CD4-positive, alpha-beta T cell treated with Interleukin-15 for 1 hour (primary cell): Measurements from ENCODE around the gene IGHMBP2.
"Not testable (repeated sequence)": the region's sequence is repeated elsewhere in the genome, so short reads cannot be mapped to it uniquely, and the experiment has no call there.

Source experiments
- DNase-seq: peaks from one replicate; pipeline ENCODE4 v3.0.0-alpha.2; 2020

The IGHMBP2 gene

GRCh38 chr11:68903288-68904247 is at the start of gene IGHMBP2, which contains the start of gene MRPL21:
TSS of gene IGHMBP2 (plus strand) at chr11:68903891. CDS start at chr11:68903953, 62 bp downstream.
TSS of gene MRPL21 (minus strand) at chr11:68903832. CDS start at chr11:68903810, 22 bp downstream.
- DNase-seq: peak; percentile 81

GRCh38 chr11:68854273-68854958 is 49.3 kb upstream of the IGHMBP2 start:
- DNase-seq: no peak

GRCh38 chr11:68855205-68855981 is 48.3 kb upstream of the IGHMBP2 start:
- DNase-seq: peak; percentile 46

- not testable (repeated sequence) for DNase-seq
Measured at GRCh38 chr11:68856425-68857030, 47.2 kb upstream of the IGHMBP2 start.

GRCh38 chr11:68857037-68857586 is 46.6 kb upstream of the IGHMBP2 start:
- no peak for DNase-seq

GRCh38 chr11:68859123-68859522 is 44.6 kb upstream of the IGHMBP2 start:
- no peak for DNase-seq

DNA sequence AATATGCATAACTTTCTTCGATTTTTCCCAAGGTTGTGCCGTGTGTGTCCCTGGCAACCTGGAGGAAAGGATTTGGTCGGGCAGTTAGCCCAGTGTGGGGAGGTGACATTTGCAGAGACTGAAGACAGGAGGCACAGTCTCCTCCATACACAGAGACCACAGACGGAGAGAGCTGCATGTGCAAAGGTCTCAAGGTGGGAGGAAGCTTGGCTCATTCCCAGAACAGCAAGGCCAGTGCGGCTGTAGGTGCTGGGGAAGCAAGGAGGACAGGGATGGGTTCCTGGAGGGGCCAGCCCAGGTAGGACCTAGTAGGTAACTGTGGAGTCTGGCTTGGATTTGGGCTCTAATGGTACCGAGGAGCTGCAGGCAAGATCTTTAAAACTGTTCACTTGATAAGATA is 41.3 kb upstream of the IGHMBP2 start:
- no peak for DNase-seq

GRCh38 chr11:68863553-68864265 is 40.0 kb upstream of the IGHMBP2 start:
- no peak for DNase-seq

DNA sequence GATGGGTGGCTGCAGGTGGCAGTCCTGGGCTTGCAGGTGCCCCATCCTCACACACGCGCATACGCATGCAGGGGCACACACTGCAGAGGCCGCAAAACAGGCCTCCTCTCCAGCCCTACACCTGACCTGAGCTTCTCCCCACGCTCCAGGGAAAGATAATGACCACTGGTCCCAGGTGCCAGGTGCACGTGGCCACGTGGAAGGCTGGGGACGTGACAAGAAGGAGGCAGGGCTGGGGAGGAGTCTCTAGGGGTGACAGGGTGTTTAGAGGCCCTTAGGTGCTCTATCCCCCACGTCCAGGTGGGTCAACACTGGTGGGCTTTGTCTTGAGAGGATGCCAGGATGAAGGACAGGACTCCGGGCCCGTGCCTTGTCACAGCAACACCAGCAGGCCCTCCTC is 38.5 kb upstream of the IGHMBP2 start:
- DNase-seq: no peak

DNA sequence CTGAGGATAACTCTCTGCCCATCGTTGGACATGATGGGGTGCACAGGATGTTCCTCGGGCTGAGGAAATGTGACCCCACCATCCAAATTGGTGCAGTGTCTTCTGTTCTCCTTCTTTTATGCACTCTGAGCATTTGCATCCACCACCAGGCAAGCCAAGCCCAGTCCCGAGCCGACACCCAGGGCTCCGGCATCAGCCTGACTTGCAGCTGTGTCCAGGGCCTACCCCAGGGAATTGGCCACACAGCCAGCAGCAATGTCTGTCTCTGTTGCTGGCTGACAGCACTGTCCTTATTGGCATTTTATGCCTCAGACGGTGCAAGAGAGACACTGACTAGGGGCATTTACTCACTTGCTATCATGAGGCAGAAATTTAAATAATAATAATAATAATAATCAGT is 36.6 kb upstream of the IGHMBP2 start:
- DNase-seq: no peak

GRCh38 chr11:68868221-68868835 is 35.4 kb upstream of the IGHMBP2 start:
- no peak for DNase-seq

GRCh38 chr11:68870470-68870869 is 33.2 kb upstream of the IGHMBP2 start:
- DNase-seq: no peak

GRCh38 chr11:68872216-68873003 is 31.3 kb upstream of the IGHMBP2 start:
- no peak for DNase-seq

DNA sequence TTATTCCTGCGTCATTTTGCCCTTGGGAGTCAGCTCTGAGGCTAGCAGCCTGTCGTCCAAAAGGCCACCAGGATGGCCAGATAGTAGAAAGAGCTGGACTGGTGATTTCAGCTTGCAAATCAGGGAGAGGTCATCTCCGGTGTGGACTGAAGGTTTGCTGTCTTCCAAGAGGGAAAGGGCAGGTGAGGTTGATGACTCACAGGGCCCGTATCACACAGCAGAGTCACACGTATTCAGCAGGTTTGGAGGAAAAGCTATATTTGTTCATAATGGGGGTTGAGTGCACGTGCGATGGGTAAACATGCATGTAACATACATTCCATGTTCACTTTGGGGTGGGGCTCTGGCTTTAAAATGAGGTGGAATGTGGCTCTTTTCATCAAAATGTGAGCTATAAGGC is 25.7 kb upstream of the IGHMBP2 start:
- no peak for DNase-seq

DNA sequence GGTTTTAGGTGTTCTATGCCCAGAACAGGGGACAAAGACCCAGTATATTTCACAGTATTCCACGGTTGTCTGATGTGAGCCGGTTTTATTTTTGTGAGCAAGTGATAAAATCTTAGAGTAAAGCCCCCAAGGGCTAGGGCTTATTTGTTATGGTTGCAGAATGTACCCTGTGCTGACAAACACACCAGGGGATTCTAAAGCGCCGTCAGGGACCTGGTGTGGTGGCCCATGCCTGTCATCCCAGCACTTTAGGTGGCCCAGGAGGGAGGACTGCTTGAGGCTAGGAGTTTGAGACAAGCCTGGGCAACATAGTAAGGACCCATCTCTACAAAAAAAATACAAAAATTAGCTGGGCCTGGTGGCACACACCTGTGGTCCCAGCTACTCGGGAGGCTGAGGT is 22.8 kb upstream of the IGHMBP2 start:
- no peak for DNase-seq

DNA sequence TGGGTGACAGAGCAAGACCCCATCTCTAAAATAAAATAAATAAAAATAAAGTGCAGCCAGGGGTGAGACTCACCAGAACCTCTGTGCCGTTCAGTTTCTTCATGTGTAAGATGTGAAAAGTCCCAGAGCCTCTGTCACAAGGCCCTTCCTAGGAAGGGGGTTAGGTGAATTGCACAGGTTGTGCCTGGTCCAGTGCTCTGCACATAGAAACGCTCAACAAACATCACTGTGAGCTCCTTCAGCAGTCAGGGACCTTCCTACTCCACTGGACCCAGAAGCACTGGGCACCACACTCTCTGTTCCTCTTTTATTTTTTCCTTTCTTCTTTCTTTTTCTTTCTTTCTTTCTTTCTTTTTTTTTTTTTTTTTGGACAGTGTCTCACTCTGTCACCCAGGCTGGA is 22.4 kb upstream of the IGHMBP2 start:
- no peak for DNase-seq

GRCh38 chr11:68882391-68882790 is 21.3 kb upstream of the IGHMBP2 start:
- DNase-seq: no peak

DNA sequence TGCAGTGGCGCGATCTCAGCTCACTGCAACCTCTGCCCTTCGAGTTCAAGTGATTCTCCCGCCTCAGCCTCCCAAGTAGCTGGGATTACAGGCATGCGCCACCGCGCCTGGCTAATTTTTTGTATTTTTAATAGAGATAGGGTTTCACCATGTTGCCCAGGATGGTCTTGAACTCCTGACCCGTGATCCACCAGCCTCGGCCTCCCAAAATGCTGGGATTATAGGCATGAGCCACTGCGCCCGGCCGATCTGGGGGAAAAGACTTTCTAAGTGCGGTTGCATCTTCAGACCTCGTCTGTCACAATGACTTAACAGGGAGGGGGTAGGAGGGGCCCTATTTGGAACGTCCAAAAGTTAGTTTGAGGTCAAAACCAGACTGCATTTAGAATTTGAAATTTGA is 18.9 kb upstream of the IGHMBP2 start:
- DNase-seq: not testable (repeated sequence)

GRCh38 chr11:68889948-68890446 is 13.7 kb upstream of the IGHMBP2 start:
- DNase-seq: no peak
